ENCODE results near the gene MPC2. TPM values are rescaled to one million over a fixed set of nuclear protein-coding genes. Genes with fewer than 3 reads are reported as not detected.

Gene MPC2
- total and polyA plus RNA-seq, 2 of the 8 experiments (the other 6 are each of a cell fraction or from before 2014, with no cell fraction given) = 18.6 to 40.9 TPM

DNA sequence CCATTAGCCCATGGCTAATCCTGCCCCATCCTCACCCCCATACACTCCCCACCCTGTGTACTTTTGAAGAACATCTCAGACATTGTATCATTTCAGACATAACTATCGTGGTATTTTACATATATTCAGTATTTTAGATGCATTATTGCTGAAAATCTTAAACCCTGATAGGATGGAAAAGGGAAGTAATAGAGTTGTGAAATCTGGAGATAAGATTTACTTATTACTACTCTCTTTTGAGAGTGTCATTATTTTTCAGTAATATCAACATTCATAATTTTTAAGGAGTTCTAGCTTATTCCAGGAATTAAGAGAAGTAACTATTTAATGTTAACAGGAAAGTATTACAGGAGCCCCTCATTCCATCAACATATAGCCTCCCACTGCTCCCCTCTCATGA lies 57.4 kb downstream of the MPC2 start:
- Histone ChIP-seq H3K4me2 (ENCODE audit: insufficient read depth in 1 of 2, low read depth in 2 of 2, low read length in 2 of 2) (no peak overlapping the region), H2BK12ac (ENCODE audit: low read depth, low read length) (no peak overlapping the region), H3K9me3 (ENCODE audit: insufficient read depth in 2 of 2, low read depth in 1 of 2, low read length in 1 of 2) (no peaks in the 10 kb centered on the region), H3K4me1 (replicated peaks in 1 of 4; ENCODE audit: control insufficient read depth in 3 of 4, insufficient read depth in 4 of 4, low read length in 3 of 4) (peaks cover 0 to 6% (median 0%) of the 10 kb centered on the region in 4 experiments; a peak in 2 of 7 replicates), H3K14ac (ENCODE audit: insufficient read length) (no peak overlapping the region), H3K18ac (ENCODE audit: extremely low read depth, low read length) (no peak overlapping the region), H3K4ac (replicated peaks; ENCODE audit: insufficient read length, low read depth, low read length) (no peak overlapping the region), H3K23ac (ENCODE audit: insufficient read length) (no peak overlapping the region), H3K9ac (replicated peaks in 1 of 4; ENCODE audit: extremely low read depth in 1 of 4, low read depth in 3 of 4, low read length in 3 of 4) (no peak overlapping the region), H2BK5ac (ENCODE audit: low read depth, low read length) (no peak overlapping the region), H4K5ac (ENCODE audit: insufficient read length, low read depth, low read length) (no peak overlapping the region), H3K27ac (ENCODE audit: low read depth, low read length) (no peak overlapping the region), H2AFZ (ENCODE audit: low read length) (no peak overlapping the region), H4K20me1 (replicated peaks in 1 of 2; ENCODE audit: control insufficient read depth in 1 of 2, insufficient read depth in 2 of 2, low read length in 2 of 2) (no peaks in the 10 kb centered on the region), H2BK15ac (ENCODE audit: low read length) (no peak overlapping the region), H3K79me1 (ENCODE audit: low read depth, low read length) (no peaks in the 10 kb centered on the region), H3K36me3 (ENCODE audit: control insufficient read depth in 2 of 4, insufficient read depth in 4 of 4, low read length in 3 of 4) (no peaks in the 10 kb centered on the region), H3K56ac (replicated peaks; ENCODE audit: insufficient read length, low read depth, low read length) (no peak overlapping the region), H2BK120ac (replicated peaks; ENCODE audit: low read depth, low read length) (no peak overlapping the region), H3K4me3 (ENCODE audit: extremely low read depth in 1 of 4, insufficient read depth in 2 of 4, low read depth in 3 of 4, low read length in 4 of 4) (no peak overlapping the region), H4K8ac (ENCODE audit: extremely low read depth, insufficient read depth, low read length) (no peak overlapping the region), H2BK20ac (ENCODE audit: low read length) (no peak overlapping the region), H3K23me2 (ENCODE audit: low read depth, low read length) (no peaks in the 10 kb centered on the region), H4K91ac (replicated peaks; ENCODE audit: insufficient read length, low read length) (no peak overlapping the region), H3K79me2 (ENCODE audit: control insufficient read depth in 1 of 2, insufficient read depth in 2 of 2, low read length in 2 of 2) (no peaks in the 10 kb centered on the region), H3K27me3 (replicated peaks in 1 of 4; ENCODE audit: control insufficient read depth in 3 of 4, extremely low read depth in 1 of 4, insufficient read depth in 3 of 4, low read length in 3 of 4) (no peaks in the 10 kb centered on the region), H2AK5ac (ENCODE audit: low read depth, low read length) (no peak overlapping the region)
- DNase-seq (ENCODE audit: low read depth in 1 of 2, low spot score in 2 of 2) = no peak
- FAIRE-seq = no peak
- WGBS, 2 experiments (ENCODE audit: extremely low coverage in 1 of 2, insufficient coverage in 1 of 2, insufficient read length in 1 of 2, insufficient replicate concordance in 2 of 2, low coverage in 1 of 2, low lambda C conversion rate in 2 of 2, missing lambda C conversion rate in 1 of 2) = 96% methylated on average over 1 of the region's 1 CpG; no CpG with 5 or more reads in 1 of the 2 experiments
- ChIA-PET CTCF (ENCODE audit: partially characterized antibody) (no interaction called here), POLR2A (ENCODE audit: partially characterized antibody) (interaction anchor here (2.5 kb wide), 1 partner anchor 56 kb away, joined by 5 read pairs; no protein-coding TSS in a partner anchor)
- TF ChIP-seq EGR1 (IDR thresholded peaks at IDR 0.05; ENCODE audit: borderline replicate concordance, low read depth, low read length) (no peak), ASH2L (IDR thresholded peaks at IDR 0.05; ENCODE audit: low read length) (no peak), SP1 (IDR thresholded peaks at IDR 0.05; ENCODE audit: low read depth, low read length) (no peak), CTBP2 (IDR thresholded peaks at IDR 0.05; ENCODE audit: borderline replicate concordance, insufficient read depth, insufficient read length, low read length) (no peak), RXRA (IDR thresholded peaks at IDR 0.05; ENCODE audit: insufficient read depth, low read depth, low read length) (no peak), RFX5 (IDR thresholded peaks at IDR 0.05; ENCODE audit: borderline replicate concordance, low read depth, low read length) (no peak), YY1 (IDR thresholded peaks at IDR 0.05; ENCODE audit: low read depth, low read length) (no peak)
- TF ChIP-seq, protein P1, sequence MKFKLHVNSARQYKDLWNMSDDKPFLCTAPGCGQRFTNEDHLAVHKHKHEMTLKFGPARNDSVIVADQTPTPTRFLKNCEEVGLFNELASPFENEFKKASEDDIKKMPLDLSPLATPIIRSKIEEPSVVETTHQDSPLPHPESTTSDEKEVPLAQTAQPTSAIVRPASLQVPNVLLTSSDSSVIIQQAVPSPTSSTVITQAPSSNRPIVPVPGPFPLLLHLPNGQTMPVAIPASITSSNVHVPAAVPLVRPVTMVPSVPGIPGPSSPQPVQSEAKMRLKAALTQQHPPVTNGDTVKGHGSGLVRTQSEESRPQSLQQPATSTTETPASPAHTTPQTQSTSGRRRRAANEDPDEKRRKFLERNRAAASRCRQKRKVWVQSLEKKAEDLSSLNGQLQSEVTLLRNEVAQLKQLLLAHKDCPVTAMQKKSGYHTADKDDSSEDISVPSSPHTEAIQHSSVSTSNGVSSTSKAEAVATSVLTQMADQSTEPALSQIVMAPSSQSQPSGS (IDR thresholded peaks at IDR 0.05; ENCODE audit: low read length) = no peak
- TF ChIP-seq, protein P2, sequence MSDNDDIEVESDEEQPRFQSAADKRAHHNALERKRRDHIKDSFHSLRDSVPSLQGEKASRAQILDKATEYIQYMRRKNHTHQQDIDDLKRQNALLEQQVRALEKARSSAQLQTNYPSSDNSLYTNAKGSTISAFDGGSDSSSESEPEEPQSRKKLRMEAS (IDR thresholded peaks at IDR 0.05) = no peak
